DND-41 (cell line): ENCODE results near the gene CACNA1D.

ENCODE experiments used
- ATAC-seq: fragments of 200-7000 bp; cut with Tn5 transposase; 3 replicates; pipeline ENCODE4 v1.9.1; 2021; ENCODE audit warnings: low read depth; ENCODE audit not compliant: insufficient read depth
- DNase-seq: peaks from one replicate; pipeline ENCODE4 v3.0.0-alpha.2; 2020
- H2AFZ ChIP-seq: 2 replicates; pipeline ENCODE4 v1.6.0; 2012; ENCODE audit warnings: low read depth, low read length
- H3K27ac ChIP-seq: 2 replicates; pipeline ENCODE4 v1.5.1; 2012; ENCODE audit warnings: low read length, inconsistent platforms
- H3K27me3 ChIP-seq: fragments of 200-600 bp; sonication (generic); 2 replicates; pipeline ENCODE4 v1.6.0; 2012; ENCODE audit warnings: low read length, mild to moderate bottlenecking, inconsistent platforms; ENCODE audit not compliant: insufficient read depth, poor library complexity
- H3K36me3 ChIP-seq: 2 replicates; pipeline ENCODE4 v1.5.1; 2012; ENCODE audit warnings: low read length, inconsistent platforms; ENCODE audit not compliant: insufficient read depth
- H3K4me1 ChIP-seq: 2 replicates; pipeline ENCODE4 v1.5.1; 2012; ENCODE audit warnings: mild to moderate bottlenecking, low read length; ENCODE audit not compliant: insufficient read depth
- H3K4me2 ChIP-seq: 2 replicates; pipeline ENCODE4 v1.6.0; 2012; ENCODE audit warnings: mild to moderate bottlenecking, moderate library complexity, low read length, inconsistent platforms; ENCODE audit not compliant: insufficient read depth
- H3K4me3 ChIP-seq, 2 experiments: fragments of 200-600 bp in 1 of 2; shearing (Covaris generic) in 1 of 2; 2 replicates each; pipeline ENCODE4 v1.5.1; 2012 to 2016; ENCODE audit warnings: inconsistent platforms in 2 of 2, low read length in 2 of 2, mild to moderate bottlenecking in 2 of 2, low read depth in 1 of 2, moderate library complexity in 1 of 2
- H3K79me2 ChIP-seq: 2 replicates; pipeline ENCODE4 v1.6.0; 2012; ENCODE audit warnings: low read length, inconsistent platforms; ENCODE audit not compliant: insufficient read depth
- H3K9ac ChIP-seq: 2 replicates; pipeline ENCODE4 v1.6.0; 2012; ENCODE audit warnings: low read depth, mild to moderate bottlenecking, inconsistent platforms, low read length, moderate library complexity
- H3K9me3 ChIP-seq: 2 replicates; pipeline ENCODE4 v1.5.1; 2012; ENCODE audit warnings: low read length, moderate library complexity, mild to moderate bottlenecking, inconsistent platforms; ENCODE audit not compliant: insufficient read depth, severe bottlenecking
- H4K20me1 ChIP-seq: 2 replicates; pipeline ENCODE4 v1.6.0; 2012; ENCODE audit warnings: low read length; ENCODE audit not compliant: insufficient read depth
- CTCF ChIP-seq: IDR thresholded peaks from 2 replicates; pipeline ENCODE4 v1.5.1; 2012; ENCODE audit warnings: borderline replicate concordance, low read length, moderate library complexity, mild to moderate bottlenecking; ENCODE audit not compliant: poor library complexity, severe bottlenecking; ENCODE audit errors: extremely low read depth
- EZH2 ChIP-seq: IDR thresholded peaks from 3 replicates; pipeline ENCODE4 v1.6.1; 2012; ENCODE audit warnings: borderline replicate concordance, low read depth, mild to moderate bottlenecking, moderate library complexity, low read length, inconsistent platforms; ENCODE audit not compliant: severe bottlenecking

The CACNA1D gene

DNA sequence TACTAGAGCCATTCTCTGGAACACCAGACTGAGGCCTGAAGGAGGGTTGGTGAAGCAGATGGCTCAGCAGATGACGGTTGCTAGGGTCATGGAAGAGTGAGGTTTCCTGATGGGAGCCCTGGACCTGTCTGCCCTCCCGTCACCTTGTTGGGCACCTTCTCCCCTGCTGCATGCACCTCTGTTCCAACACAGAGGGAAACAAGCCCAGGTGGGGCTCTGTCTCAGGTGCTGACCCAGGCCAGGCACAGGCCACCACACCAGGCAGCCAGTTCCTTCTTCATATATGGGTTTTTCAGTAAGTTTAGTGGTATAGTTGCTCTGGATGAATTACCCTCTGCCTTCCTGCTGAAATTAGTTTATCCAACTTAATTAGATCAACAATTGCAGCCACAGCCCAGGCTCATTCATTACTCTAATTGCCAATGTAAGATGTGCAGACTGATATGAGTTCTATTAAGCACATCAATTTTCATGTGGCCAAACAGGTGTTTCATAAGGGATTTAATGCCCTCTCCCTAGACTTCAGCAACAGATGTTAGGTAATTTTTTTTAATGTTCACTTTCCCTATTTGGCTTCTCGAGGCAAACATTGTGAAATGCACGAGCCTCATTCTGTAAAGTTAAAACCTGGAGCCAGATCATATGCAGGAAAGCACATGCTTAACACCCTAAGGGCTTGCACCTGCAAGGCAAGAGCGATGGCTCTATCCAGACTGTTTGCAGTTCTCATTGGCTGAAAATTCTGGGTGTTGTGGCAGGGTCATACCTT is 177.0 kb downstream of the CACNA1D start:
- H3K27me3 ChIP-seq = peaks cover 8% of the 10 kb centered on the region
- no peak overlapping the region for H3K27ac ChIP-seq
- H3K4me1 ChIP-seq = no peaks in the 10 kb centered on the region
- H3K9me3 ChIP-seq = no peaks in the 10 kb centered on the region
- no peak overlapping the region for H3K9ac ChIP-seq
- H4K20me1 ChIP-seq = no peaks in the 10 kb centered on the region
- no peak for DNase-seq
- no peak overlapping the region for H3K4me3 ChIP-seq
- H3K36me3 ChIP-seq = no peaks in the 10 kb centered on the region
- ATAC-seq = no peak
- H3K79me2 ChIP-seq = no peaks in the 10 kb centered on the region
- H2AFZ ChIP-seq = no peak overlapping the region
- H3K4me2 ChIP-seq = no peak overlapping the region
- TF ChIP-seq CTCF (no peak), EZH2 (no peak)

DNA sequence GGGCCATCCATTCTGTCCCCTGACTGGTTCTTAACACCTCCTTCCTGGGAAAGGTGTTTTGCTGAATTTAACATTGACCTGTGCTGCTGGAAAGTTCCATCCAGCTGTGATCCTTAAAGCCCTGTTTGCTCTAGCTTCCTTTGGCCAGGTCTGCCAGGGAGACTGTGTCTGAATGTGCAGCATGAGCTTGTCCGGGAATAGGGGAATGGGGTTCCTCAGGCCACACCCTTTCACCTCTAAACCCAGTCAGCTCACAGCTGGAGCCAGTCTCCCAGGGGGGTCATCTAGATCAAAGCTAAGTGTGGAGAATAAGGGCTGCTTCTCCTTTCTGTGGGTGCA is 177.5 kb downstream of the CACNA1D start:
- no peak overlapping the region for H3K27ac ChIP-seq
- H3K4me2 ChIP-seq = no peak overlapping the region

GRCh38 chr3:53672981-53673380 is 178.6 kb downstream of the CACNA1D start:
- Histone ChIP-seq H3K36me3 (no peaks in the 10 kb centered on the region), H3K4me2 (no peak overlapping the region), H3K27me3 (no peaks in the 10 kb centered on the region), H3K4me3 (no peak overlapping the region), H3K79me2 (no peaks in the 10 kb centered on the region), H2AFZ (no peak overlapping the region), H4K20me1 (no peaks in the 10 kb centered on the region), H3K9ac (no peak overlapping the region), H3K27ac (no peak overlapping the region), H3K4me1 (no peaks in the 10 kb centered on the region), H3K9me3 (no peaks in the 10 kb centered on the region)
- DNase-seq (no peak), ATAC-seq (no peak)
- TF ChIP-seq CTCF = no peak
- no peak for TF ChIP-seq EZH2

More for the DNA sequence above, 177.5 kb downstream of the CACNA1D start:
- no peak for DNase-seq
- Histone ChIP-seq H4K20me1 (no peaks in the 10 kb centered on the region), H3K36me3 (no peaks in the 10 kb centered on the region), H3K4me1 (no peaks in the 10 kb centered on the region), H3K79me2 (no peaks in the 10 kb centered on the region), H3K9me3 (no peaks in the 10 kb centered on the region), H3K4me3 (no peak overlapping the region), H2AFZ (no peak overlapping the region), H3K27me3 (peaks cover 3% of the 10 kb centered on the region), H3K9ac (no peak overlapping the region)
- no peak for TF ChIP-seq CTCF
- no peak for TF ChIP-seq EZH2
- ATAC-seq = no peak
